Left renal pelvis (tissue), 4 donors: ENCODE measurements around the gene UQCC5. TPM values are rescaled to one million over a fixed set of nuclear protein-coding genes. Genes with fewer than 3 reads are reported as not detected.
A peak's percentile ranks its signal among the peaks of the same experiment; 100 is the strongest.

ENCODE experiments used
- DNase-seq, 4 donors: peaks; one replicate each; pipeline ENCODE4 v3.0.0-alpha.2; 2013; ENCODE audit warnings: low read depth in 4 of 4, low spot score in 3 of 4
- polyA plus RNA-seq, 4 donors: library from polyadenylated mRNA; unstranded; fragments of 120-200 nt; gene quantifications; one replicate each; pipeline ENCODE4 v1.2.1, GENCODE V29; 2013; ENCODE audit not compliant: insufficient read length in 4 of 4

Gene UQCC5
- 10 to 100 TPM; 12.2 to 23.4 (median 14.8) TPM for polyA plus RNA-seq

- DNase-seq: peak; percentile 92 to 94 (median 94)
Observed at GRCh38 chr3:52536369-52537164, at the start of gene UQCC5. TSS of gene UQCC5 (plus strand) at chr3:52536605. CDS start at chr3:52536756, 151 bp downstream.

GRCh38 chr3:52487050-52487787 lies 49.2 kb upstream of the UQCC5 start:
- no peak for DNase-seq

- no peak for DNase-seq
Observed at GRCh38 chr3:52487788-52488691, 48.4 kb upstream of the UQCC5 start.

- DNase-seq: no peak
Observed at GRCh38 chr3:52488746-52489145, 47.7 kb upstream of the UQCC5 start.

GRCh38 chr3:52489453-52489852 lies 47.0 kb upstream of the UQCC5 start:
- no peak for DNase-seq

- DNase-seq: no peak
Observed at GRCh38 chr3:52490035-52490938, 46.1 kb upstream of the UQCC5 start.

- no peak for DNase-seq
Observed at GRCh38 chr3:52490939-52491526, 45.4 kb upstream of the UQCC5 start.

- no peak for DNase-seq
Observed at GRCh38 chr3:52492059-52492458, 44.3 kb upstream of the UQCC5 start.

- DNase-seq: no peak
Observed at GRCh38 chr3:52493232-52494017, 43.0 kb upstream of the UQCC5 start.

- DNase-seq: no peak
Observed at GRCh38 chr3:52494445-52494844, 42.0 kb upstream of the UQCC5 start.

- DNase-seq: no peak
Observed at GRCh38 chr3:52494886-52495495, 41.4 kb upstream of the UQCC5 start, which contains the start of gene STAB1. TSS of gene STAB1 (plus strand) at chr3:52495338. CDS start at chr3:52495414, 76 bp downstream.

GRCh38 chr3:52495777-52496602 lies 40.4 kb upstream of the UQCC5 start:
- DNase-seq: no peak

- no peak for DNase-seq
Observed at GRCh38 chr3:52498137-52499054, 38.0 kb upstream of the UQCC5 start.

GRCh38 chr3:52501046-52501445 lies 35.4 kb upstream of the UQCC5 start:
- DNase-seq: no peak

- DNase-seq: no peak
Observed at GRCh38 chr3:52502001-52502400, 34.4 kb upstream of the UQCC5 start.

- no peak for DNase-seq
Observed at GRCh38 chr3:52502808-52503350, 33.5 kb upstream of the UQCC5 start.
